WTC11 (cell line): ENCODE measurements around the gene TMEM272.

Experiments
- ATF3 ChIP-seq: sonication (generic); formaldehyde crosslinking; conservative IDR thresholded peaks from 2 replicates; pipeline ENCODE4 v1.8.1; 2022; ENCODE audit warnings: mild to moderate bottlenecking, missing genetic modification reagents
- CREM ChIP-seq: sonication (generic); formaldehyde crosslinking; IDR thresholded peaks from 2 replicates; pipeline ENCODE4 v1.8.1; 2022; ENCODE audit warnings: mild to moderate bottlenecking, missing genetic modification reagents, moderate library complexity
- CTCF ChIP-seq: fragments of 200-600 bp; IDR thresholded peaks from 2 replicates; pipeline ENCODE4 v1.8.0; 2022; ENCODE audit warnings: antibody characterized with exemption
- E2F1 ChIP-seq: sonication (generic); formaldehyde crosslinking; IDR thresholded peaks from 2 replicates; pipeline ENCODE4 v1.8.0; 2022; ENCODE audit warnings: mild to moderate bottlenecking, missing genetic modification reagents
- ELF4 ChIP-seq: sonication (generic); formaldehyde crosslinking; IDR thresholded peaks from 2 replicates; pipeline ENCODE4 v1.8.1; 2022; ENCODE audit warnings: low read depth, mild to moderate bottlenecking, moderate library complexity, missing genetic modification reagents
- ESRRA ChIP-seq: sonication (generic); formaldehyde crosslinking; IDR thresholded peaks from 2 replicates; pipeline ENCODE4 v1.8.1; 2022; ENCODE audit warnings: mild to moderate bottlenecking, missing genetic modification reagents, borderline replicate concordance
- HMGXB4 ChIP-seq: sonication (generic); formaldehyde crosslinking; IDR thresholded peaks from 2 replicates; pipeline ENCODE4 v1.8.1; 2023; ENCODE audit warnings: mild to moderate bottlenecking, moderate library complexity, missing genetic modification reagents
- JUN ChIP-seq: sonication (generic); formaldehyde crosslinking; IDR thresholded peaks from 2 replicates; pipeline ENCODE4 v1.8.0; 2023; ENCODE audit warnings: mild to moderate bottlenecking, missing genetic modification reagents
- MAX ChIP-seq: sonication (generic); formaldehyde crosslinking; IDR thresholded peaks from 2 replicates; pipeline ENCODE4 v1.8.0; 2022; ENCODE audit warnings: mild to moderate bottlenecking, missing genetic modification reagents
- NR1H2 ChIP-seq: sonication (generic); formaldehyde crosslinking; IDR thresholded peaks from 2 replicates; pipeline ENCODE4 v1.9.0; 2021; ENCODE audit warnings: mild to moderate bottlenecking, moderate library complexity, missing genetic modification reagents
- SP1 ChIP-seq: sonication (generic); formaldehyde crosslinking; conservative IDR thresholded peaks from 2 replicates; pipeline ENCODE4 v1.8.1; 2022; ENCODE audit warnings: missing genetic modification reagents

- TF ChIP-seq ELF4 (CRISPR knock-in tag) (no peak), CREM (no peak), MAX (CRISPR knock-in tag) (no peak), ATF3 (no peak), ESRRA (CRISPR knock-in tag) (no peak), NR1H2 (CRISPR knock-in tag) (no peak), E2F1 (CRISPR knock-in tag) (no peak), CTCF (no peak), HMGXB4 (CRISPR knock-in tag) (no peak), JUN (CRISPR knock-in tag) (no peak), SP1 (CRISPR knock-in tag) (no peak)
Observed at GRCh38 chr13:51796546-51796945, 48.4 kb downstream of the TMEM272 start.
